ENCODE data around the gene BACE2.

BACE2 gene

GRCh38 chr21:41167348-41168342, at the start of gene BACE2:
Gene BACE2 (plus strand): TSS chr21:41168160. CDS start chr21:41168264, 104 bp downstream.
- peak; percentile 59 for DNase-seq

GRCh38 chr21:41119901-41120300, 48.1 kb upstream of the BACE2 start:
- no peak for DNase-seq

- no peak for DNase-seq
Observed at GRCh38 chr21:41120997-41121396, 47.0 kb upstream of the BACE2 start.

GRCh38 chr21:41121785-41122415, 46.1 kb upstream of the BACE2 start:
- DNase-seq = peak; percentile 27

GRCh38 chr21:41124641-41125201, 43.2 kb upstream of the BACE2 start:
- no peak for DNase-seq

GRCh38 chr21:41128981-41129380, 39.0 kb upstream of the BACE2 start:
- DNase-seq = no peak

- DNase-seq = no peak
Observed at GRCh38 chr21:41130883-41131282, 37.1 kb upstream of the BACE2 start.

- no peak for DNase-seq
Observed at GRCh38 chr21:41133874-41134522, 34.0 kb upstream of the BACE2 start.

GRCh38 chr21:41135746-41136145, 32.2 kb upstream of the BACE2 start:
- DNase-seq = no peak

- no peak for DNase-seq
Observed at GRCh38 chr21:41136286-41136685, 31.7 kb upstream of the BACE2 start.

GRCh38 chr21:41137401-41137800, 30.6 kb upstream of the BACE2 start:
- no peak for DNase-seq

- DNase-seq = no peak
Observed at GRCh38 chr21:41137889-41138288, 30.1 kb upstream of the BACE2 start.

GRCh38 chr21:41138711-41139110, 29.2 kb upstream of the BACE2 start:
- DNase-seq = no peak

GRCh38 chr21:41139275-41139674, 28.7 kb upstream of the BACE2 start:
- no peak for DNase-seq

GRCh38 chr21:41139951-41140350, 28.0 kb upstream of the BACE2 start:
- no peak for DNase-seq

GRCh38 chr21:41141031-41141457, 26.9 kb upstream of the BACE2 start:
- no peak for DNase-seq

GRCh38 chr21:41142051-41142795, 25.7 kb upstream of the BACE2 start:
- DNase-seq = peak; percentile 69

GRCh38 chr21:41143596-41144325, 24.2 kb upstream of the BACE2 start:
- no peak for DNase-seq

GRCh38 chr21:41147096-41147978, 20.6 kb upstream of the BACE2 start:
- no peak for DNase-seq

GRCh38 chr21:41147979-41148355, 20.0 kb upstream of the BACE2 start:
- DNase-seq = no peak

- no peak for DNase-seq
Observed at GRCh38 chr21:41148798-41149197, 19.2 kb upstream of the BACE2 start.

Measured in NCI-H510A (cell line).